NOMO-1 (cell line): ENCODE results near the gene HTT.
A peak's percentile ranks its signal among the peaks of the same experiment; 100 is the strongest.
"Not testable (repeated sequence)": the region's sequence is repeated elsewhere in the genome, so short reads cannot be mapped to it uniquely, and the experiment has no call there.

ENCODE experiments used
- DNase-seq, 2 experiments: peaks; one replicate each; lab custom pipeline; 2025; ENCODE audit not compliant: unreplicated experiment in 2 of 2; lab: John Stamatoyannopoulos, UW

The HTT gene

GRCh38 chr4:3075652-3075981 is 1.1 kb downstream of the HTT start:
- DNase-seq, result no peak

GRCh38 chr4:3077796-3078195 is 3.3 kb downstream of the HTT start:
- DNase-seq, result peak; percentile 10 to 17

DNA sequence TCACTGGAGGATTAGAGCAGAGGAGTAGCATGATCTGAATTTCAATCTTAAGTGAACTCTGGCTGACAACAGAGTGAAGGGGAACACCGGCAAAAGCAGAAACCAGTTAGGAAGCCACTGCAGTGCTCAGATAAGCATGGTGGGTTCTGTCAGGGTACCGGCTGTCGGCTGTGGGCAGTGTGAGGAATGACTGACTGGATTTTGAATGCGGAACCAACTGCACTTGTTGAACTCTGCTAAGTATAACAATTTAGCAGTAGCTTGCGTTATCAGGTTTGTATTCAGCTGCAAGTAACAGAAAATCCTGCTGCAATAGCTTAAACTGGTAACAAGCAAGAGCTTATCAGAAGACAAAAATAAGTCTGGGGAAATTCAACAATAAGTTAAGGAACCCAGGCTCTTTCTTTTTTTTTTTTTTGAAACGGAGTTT is 5.2 kb downstream of the HTT start:
- no peak for DNase-seq

DNA sequence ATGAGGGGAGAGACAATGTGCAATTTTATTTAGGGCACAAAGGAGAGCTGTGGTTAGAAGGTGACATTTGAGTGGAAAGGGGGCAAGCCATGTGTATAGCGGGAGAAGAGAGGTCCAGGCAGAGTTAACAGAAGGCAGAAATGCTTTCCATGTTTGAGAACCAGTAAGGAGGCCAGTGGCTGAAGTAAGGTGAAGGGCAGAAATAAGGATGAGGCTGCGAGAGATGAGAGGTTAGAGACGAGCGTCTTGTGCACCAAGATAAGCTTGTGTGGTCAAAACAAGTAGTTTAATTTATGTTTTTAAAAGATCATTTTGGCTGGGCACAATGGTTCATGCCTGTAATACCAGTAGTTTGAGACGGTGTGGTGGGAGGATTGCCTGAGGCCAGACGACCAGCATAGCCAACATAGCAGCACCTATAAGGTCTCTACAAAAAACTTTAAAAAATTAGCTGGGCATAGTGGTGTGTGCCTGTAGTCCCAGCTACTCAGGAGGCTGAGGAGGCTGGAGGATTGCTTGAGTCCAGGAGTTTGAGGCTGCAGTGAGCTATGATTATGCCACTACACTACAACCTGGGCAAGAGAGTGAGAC is 8.5 kb downstream of the HTT start:
- no peak for DNase-seq

GRCh38 chr4:3083732-3084131 is 9.3 kb downstream of the HTT start:
- DNase-seq, result no peak

DNA sequence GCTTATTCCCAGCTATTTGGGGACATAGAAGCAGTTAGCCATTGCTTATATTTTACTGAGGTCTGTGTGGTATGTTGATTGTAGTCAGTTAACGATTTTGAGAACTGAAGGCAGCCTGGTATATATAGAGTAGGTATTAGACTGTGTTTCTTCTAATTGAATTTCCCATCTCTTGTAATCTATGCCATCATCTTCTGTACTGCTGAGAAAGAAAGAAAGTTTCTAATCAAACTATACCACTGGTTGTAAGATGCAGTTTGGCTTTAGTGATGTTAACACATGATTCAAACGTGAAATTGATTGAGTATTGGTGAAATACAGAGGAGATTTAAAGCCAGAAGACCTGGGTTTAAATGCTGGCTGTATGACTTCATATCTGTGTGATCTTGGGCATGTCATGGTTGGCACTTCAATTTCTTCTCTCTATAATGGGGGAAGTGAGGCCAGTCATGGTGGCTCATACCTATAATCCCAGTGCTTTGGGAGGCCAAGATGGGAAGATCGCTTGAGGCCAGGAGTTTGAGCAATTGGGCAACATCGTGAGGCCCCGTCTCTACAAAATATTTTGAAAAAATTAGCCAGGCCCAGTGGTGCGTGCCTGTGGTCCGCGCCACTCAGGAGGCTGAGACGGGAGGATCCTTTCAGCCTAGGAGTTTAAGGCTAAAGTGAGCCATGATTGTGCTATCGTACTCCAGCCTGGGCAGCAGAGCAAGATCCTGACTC is 11.6 kb downstream of the HTT start:
- no peak for DNase-seq

GRCh38 chr4:3087115-3087797 is 12.8 kb downstream of the HTT start:
- DNase-seq, result no peak

DNA sequence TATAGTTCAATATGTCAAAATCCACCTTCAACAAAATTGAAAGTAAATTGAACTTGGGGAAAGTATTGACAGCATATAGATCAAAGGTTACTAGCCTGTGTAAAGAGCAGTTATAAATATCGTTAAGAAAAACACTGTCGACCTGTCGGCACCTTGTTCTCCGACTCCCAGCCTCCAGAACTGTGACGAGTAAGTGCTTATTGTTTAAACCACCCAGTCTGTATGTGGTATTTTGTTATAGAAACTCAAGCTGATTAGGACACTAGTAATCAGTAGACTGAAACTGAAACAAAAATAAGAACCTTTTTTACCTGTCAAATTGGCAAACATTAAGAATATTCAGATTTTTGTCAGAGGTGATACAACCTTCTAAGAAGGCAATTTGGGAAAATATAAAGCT is 17.0 kb downstream of the HTT start:
- DNase-seq, result no peak

GRCh38 chr4:3094701-3095100 is 20.2 kb downstream of the HTT start:
- DNase-seq, result not testable (repeated sequence)

- no peak for DNase-seq
Measured at GRCh38 chr4:3096202-3096601, 21.7 kb downstream of the HTT start.

GRCh38 chr4:3098346-3098745 is 23.9 kb downstream of the HTT start:
- DNase-seq, result no peak

DNA sequence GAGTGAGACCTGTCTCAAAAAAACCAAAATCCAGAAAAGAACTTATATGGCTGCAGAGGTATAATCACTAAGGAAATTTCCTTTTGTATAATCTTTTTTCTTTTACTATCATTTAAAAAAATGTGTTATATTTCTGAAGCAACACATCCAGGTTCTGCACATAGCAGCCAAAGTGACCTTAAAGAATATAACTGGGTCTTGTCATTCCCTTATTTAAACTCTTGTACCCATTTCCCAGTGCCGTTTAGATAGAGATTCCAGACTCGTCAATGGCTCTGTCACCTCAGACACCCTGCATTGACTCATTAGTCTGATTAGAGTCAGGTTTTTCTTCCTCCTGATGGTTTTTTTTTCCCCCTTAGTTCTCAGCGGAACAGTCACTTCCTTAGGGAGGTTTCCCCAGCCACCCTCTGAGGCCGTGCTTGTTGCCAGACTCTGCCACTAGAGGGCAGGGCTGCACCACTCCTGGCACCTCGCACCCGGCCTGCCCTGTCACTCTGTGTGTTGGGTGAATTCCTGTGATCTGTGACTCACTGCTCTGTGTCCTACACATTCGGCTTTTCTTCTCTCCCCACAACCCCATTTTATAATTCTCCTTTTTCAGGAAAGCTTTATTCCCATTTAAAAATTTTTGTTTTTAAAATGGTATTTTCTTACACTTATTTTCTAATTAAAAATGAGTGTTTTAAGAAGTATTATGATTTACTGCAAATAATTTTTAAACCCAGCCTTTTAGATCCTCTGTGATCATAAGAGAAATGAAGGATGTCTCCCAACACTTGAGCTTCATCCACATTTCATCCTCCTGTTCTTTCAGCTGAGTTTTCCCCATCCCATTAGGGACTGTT is 32.1 kb downstream of the HTT start:
- peak; percentile 77 for DNase-seq

DNA sequence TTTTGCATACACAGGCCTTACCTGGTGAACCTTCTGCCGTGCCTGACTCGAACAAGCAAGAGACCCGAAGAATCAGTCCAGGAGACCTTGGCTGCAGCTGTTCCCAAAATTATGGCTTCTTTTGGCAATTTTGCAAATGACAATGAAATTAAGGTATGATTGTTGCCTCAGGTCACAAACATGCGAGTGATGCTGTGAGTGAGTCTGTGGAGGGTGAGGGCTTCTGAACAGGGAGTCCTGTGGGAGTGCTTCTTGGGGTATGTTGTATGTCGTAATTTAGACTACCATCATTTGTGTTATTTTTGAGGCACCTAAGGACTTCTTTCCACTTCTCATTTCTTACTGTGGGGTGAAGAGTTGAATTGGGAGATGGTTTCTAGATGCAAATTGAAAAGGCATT is 32.8 kb downstream of the HTT start:
- DNase-seq, result no peak

DNA sequence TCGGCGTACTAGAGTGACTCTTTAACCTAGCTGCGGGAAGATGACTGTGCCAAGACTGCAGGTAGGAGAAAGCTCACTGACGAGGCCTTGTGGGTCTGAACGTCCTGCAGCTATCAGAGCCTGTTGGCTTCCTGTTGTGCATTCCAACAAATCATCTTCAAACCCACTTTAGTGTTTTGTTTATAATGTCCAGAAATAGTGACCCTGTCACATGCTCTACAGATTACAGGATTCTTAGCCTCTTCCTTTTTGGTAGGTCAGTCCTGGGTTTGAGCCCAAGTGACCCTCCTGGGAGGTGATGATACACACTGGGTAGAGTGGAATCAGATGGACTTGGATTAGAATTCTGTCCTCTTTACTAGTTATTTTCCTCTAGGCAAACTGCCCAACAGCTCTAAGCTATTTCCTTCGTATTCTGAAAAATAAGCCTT is 33.2 kb downstream of the HTT start:
- DNase-seq, result no peak

GRCh38 chr4:3108211-3108610 is 33.7 kb downstream of the HTT start:
- DNase-seq, result no peak

DNA sequence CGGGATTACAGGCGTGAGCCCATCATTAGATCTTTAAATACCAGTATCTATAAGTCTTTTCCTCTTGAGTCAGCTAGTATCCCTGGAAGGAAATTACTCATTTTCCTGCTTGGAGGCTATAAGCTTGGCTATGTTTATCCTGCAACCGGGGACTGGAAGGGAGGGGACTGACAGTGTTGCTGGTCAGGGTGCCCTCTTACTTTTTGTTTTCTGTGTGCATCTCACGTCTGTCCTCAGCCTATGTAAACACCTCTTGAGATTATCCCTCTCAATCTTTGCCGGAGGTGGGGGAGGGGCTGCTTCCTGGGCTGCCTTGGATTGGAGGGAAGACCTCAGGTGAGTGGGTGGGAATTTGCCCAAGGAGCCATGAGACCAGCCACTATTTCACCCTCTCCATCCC is 37.0 kb downstream of the HTT start:
- no peak for DNase-seq

DNA sequence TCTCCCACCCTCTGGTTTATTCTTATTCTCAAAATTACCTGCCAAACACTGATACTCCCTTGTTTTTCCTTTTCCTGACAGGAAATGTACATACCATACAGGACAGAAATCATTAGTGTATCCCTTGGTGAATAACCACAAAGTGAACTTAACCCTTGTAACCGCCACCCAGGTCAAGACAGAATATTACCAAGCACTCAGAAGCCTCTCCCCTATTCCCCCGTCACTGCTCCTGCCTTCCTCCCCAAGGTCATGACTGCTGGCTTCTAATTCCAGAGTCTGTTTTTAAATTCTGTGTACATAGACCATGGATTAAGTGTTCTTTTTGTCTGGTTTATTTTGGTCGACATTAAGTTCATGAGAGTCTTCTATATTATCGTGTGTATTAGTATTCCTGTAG is 37.7 kb downstream of the HTT start:
- DNase-seq, result no peak

DNA sequence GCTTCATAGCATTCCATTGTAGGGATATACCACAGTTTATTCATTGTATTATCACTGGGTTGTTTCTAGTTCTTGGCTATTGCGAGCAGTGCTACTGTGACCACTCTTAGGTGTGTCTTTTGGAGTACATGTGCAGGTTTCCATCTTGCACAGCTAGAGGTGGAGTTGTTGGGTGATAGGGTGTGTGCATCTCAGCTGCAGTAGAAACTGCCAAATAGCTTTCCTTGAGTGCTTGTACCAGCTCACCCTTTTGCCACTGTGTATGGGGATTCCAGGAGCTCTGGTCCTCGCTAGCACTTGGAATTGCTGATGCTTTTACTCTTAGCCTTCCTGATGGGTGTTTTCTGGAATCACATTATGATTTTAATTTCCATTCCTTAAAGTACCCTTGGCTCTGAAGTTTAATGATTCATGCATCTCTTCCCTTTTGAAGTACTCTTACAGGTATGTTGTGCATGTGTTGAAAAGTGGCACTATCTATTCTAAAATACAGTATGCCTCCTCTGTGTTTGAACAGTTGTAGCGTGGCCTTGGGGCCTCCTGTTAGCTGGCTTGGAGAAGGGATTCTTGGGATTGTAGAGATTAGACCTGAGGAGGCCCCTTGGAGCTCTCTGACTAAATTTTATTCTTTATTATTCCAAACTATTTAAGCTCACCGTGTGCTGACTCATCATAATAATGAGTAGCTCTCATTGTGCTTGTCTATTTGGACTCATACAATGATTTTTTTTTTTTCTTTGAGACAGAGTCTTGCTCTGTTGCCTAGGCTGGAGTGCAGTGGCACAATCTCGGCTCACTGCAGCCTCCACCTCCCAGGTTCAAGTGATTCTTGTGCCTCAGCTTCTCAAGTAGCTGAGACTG is 38.4 kb downstream of the HTT start:
- DNase-seq, result no peak

DNA sequence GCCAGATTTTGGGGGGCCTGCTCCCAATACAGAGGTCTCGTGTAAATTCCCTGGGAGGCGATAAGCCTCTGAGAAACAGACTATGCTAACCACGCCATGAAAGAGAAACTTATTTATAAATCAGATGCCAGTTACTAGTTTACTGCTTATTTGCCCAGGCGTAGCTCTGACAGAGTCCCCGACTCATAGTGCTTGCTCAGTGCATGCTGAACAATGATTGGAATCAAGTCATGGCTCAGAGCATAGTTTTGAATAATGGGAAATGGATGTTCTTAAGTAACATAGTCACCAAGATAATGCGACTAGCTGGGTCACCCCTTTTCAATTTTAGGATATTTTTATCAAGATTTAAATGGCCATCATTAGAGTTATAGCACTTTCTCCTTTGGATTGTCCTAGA is 39.9 kb downstream of the HTT start:
- DNase-seq, result no peak

DNA sequence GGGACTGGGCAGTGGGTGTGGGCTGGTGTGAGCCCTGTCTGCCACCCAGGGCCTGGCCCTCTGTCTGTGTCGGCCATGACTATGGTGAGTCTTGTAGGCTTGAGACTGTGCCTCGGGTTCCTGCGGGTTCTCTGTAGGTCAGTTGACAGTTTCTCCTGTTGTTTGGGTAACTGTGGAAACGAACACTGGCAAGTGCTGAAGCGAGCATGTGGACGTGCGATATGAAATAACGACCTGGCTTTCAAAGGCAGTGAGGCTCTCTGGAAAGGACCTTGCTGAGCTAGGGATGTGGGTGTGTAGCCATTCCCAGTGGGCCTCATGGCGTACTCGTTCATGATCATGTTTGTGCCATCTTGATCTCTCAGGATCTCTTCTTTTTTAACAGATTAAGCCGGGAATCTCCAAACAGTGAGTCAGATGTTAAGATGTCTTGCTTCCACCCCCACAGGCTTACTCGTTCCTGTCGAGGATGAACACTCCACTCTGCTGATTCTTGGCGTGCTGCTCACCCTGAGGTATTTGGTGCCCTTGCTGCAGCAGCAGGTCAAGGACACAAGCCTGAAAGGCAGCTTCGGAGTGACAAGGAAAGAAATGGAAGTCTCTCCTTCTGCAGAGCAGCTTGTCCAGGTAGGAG is 41.3 kb downstream of the HTT start:
- no peak for DNase-seq
